GM18858 (cell line): ENCODE results near the gene LHPP.

Source experiments
- ATAC-seq: cut with Tn5 transposase; IDR thresholded peaks from one replicate; pipeline ENCODE4 v1.9.1; 2021; ENCODE audit not compliant: unreplicated experiment

Gene LHPP

GRCh38 chr10:124447751-124448466, 13.7 kb upstream of the LHPP start:
- no peak for ATAC-seq

- ATAC-seq, result no peak
Observed at GRCh38 chr10:124448696-124449169, 12.9 kb upstream of the LHPP start.

GRCh38 chr10:124449170-124450011, 12.2 kb upstream of the LHPP start:
- no peak for ATAC-seq

GRCh38 chr10:124450012-124450782, 11.4 kb upstream of the LHPP start, which contains the start of gene NKX1-2:
Gene NKX1-2, minus strand, starts transcription at chr10:124450035. Its CDS starts 92 bp downstream, at chr10:124449943.
- ATAC-seq, result no peak

GRCh38 chr10:124450783-124451057, 10.9 kb upstream of the LHPP start:
- ATAC-seq, result no peak

GRCh38 chr10:124451276-124451675, 10.3 kb upstream of the LHPP start:
- no peak for ATAC-seq

GRCh38 chr10:124453960-124454610, 7.5 kb upstream of the LHPP start:
- no peak for ATAC-seq

- no peak for ATAC-seq
Observed at GRCh38 chr10:124455441-124455840, 6.2 kb upstream of the LHPP start.

GRCh38 chr10:124458473-124458872, 3.1 kb upstream of the LHPP start:
- no peak for ATAC-seq

- no peak for ATAC-seq
Observed at GRCh38 chr10:124458889-124459288, 2.7 kb upstream of the LHPP start.

- no peak for ATAC-seq
Observed at GRCh38 chr10:124459395-124459794, 2.2 kb upstream of the LHPP start.

- no peak for ATAC-seq
Observed at GRCh38 chr10:124460144-124460543, 1.5 kb upstream of the LHPP start.

- no peak for ATAC-seq
Observed at GRCh38 chr10:124462348-124462695, 699 bp downstream of the LHPP start.

GRCh38 chr10:124464028-124464965, 2.7 kb downstream of the LHPP start:
- ATAC-seq, result no peak

GRCh38 chr10:124465003-124465776, 3.6 kb downstream of the LHPP start:
- ATAC-seq, result peak; percentile 43

- no peak for ATAC-seq
Observed at GRCh38 chr10:124465777-124466488, 4.3 kb downstream of the LHPP start.

GRCh38 chr10:124467165-124467564, 5.5 kb downstream of the LHPP start:
- no peak for ATAC-seq

GRCh38 chr10:124468624-124469023, 7.0 kb downstream of the LHPP start:
- ATAC-seq, result no peak
